Activated B cell treated with CpG ODN at 0.5 μM for 24 hours (primary cell): Measurements from ENCODE around the gene ZFHX2. TPM values are rescaled to one million over a fixed set of nuclear protein-coding genes. Genes with fewer than 3 reads are reported as not detected.
"Not testable (repeated sequence)": the region's sequence is repeated elsewhere in the genome, so short reads cannot be mapped to it uniquely, and the experiment has no call there.

ENCODE experiments used
- ATAC-seq: fragments of 200-7000 bp; cut with Tn5 transposase; one replicate; pipeline ENCODE4 v1.10.0; 2021; ENCODE audit warnings: low read depth, mild to moderate bottlenecking, moderate library complexity
- CTCF ChIA-PET: fragments of 350-600 bp; sonication (Branson Sonifier 250); formaldehyde crosslinking; loops from one replicate; lab custom pipeline; 2021; ENCODE audit warnings: antibody characterized with exemption; lab: Charles Lee
- POLR2A ChIA-PET: fragments of 350-600 bp; sonication (Branson Sonifier 250); formaldehyde crosslinking; loops from one replicate; lab custom pipeline; 2021; ENCODE audit warnings: antibody characterized with exemption; lab: Charles Lee
- DNase-seq: peaks from one replicate; pipeline ENCODE4 v3.0.0; 2022
- H3K27ac Mint-ChIP-seq: one replicate; pipeline ENCODE4 v1.8.0; 2020; ENCODE audit warnings: mixed read lengths
- H3K27me3 Mint-ChIP-seq: one replicate; pipeline ENCODE4 v1.8.0; 2021; ENCODE audit warnings: mixed read lengths
- H3K36me3 Mint-ChIP-seq: one replicate; pipeline ENCODE4 v1.8.0; 2021; ENCODE audit warnings: low read depth, mixed read lengths
- H3K4me1 Mint-ChIP-seq: one replicate; pipeline ENCODE4 v1.8.0; 2021; ENCODE audit warnings: mixed read lengths
- H3K4me3 Mint-ChIP-seq: one replicate; pipeline ENCODE4 v1.8.0; 2020; ENCODE audit warnings: mild to moderate bottlenecking, mixed read lengths
- H3K9me3 Mint-ChIP-seq: one replicate; pipeline ENCODE4 v1.8.0; 2020; ENCODE audit warnings: mixed read lengths
- intact Hi-C: fragments of 100-400 bp; cut with micrococcal nuclease; formaldehyde crosslinking; loops from one replicate; pipeline ENCODE4 v1.15.1; 2024
- total RNA-seq: library from RNA; stranded (reverse); gene quantifications from 2 replicates; pipeline ENCODE4 v1.2.3, GENCODE V29; 2022
- TF ChIP-seq, protein P1 (sequence below): fragments of 200-600 bp; IDR thresholded peaks from one replicate; pipeline ENCODE4 v1.8.0; 2022; ENCODE audit warnings: antibody characterized with exemption, mild to moderate bottlenecking

ZFHX2 gene
- total RNA-seq, 1 donor from 2014 or later, result 2.6 TPM

DNA sequence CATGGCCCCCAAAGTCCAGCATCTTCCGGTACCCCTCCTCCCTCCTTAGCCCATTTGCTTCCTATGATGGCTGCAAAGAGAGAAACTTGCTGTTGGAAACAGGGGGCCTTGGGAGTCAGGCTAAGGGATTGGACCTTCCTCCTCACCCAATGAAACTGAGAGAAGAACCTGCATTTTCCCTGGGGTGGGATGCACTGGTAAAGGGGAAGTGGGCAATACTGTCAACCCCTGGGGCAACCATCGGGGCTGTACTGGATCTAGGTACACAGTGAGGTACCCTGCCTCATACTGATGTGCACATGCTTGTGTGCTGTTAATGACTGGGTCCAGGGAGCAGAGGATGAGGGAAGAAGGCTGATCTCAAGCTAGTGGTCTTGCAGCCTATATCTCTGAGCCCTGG, 38.0 kb upstream of the ZFHX2 start:
- Mint-ChIP-seq H3K27me3 (peaks cover 18% of the 10 kb centered on the region), H3K9me3 (no peaks in the 10 kb centered on the region), H3K4me1 (peaks cover 5% of the 10 kb centered on the region), H3K4me3 (no peak overlapping the region), H3K27ac (no peak overlapping the region), H3K36me3 (no peaks in the 10 kb centered on the region)
- ChIA-PET CTCF (interaction anchor here (0.9 to 1.7 kb wide), 8 partner anchors 9 to 495 kb away, joined by 3 to 19 read pairs (median 4); partner anchors contain the start of genes ACIN1, AP1G2 and C14orf119), POLR2A (no interaction called here)
- DNase-seq, result no peak
- no peak for ATAC-seq
- TF ChIP-seq, protein P1, sequence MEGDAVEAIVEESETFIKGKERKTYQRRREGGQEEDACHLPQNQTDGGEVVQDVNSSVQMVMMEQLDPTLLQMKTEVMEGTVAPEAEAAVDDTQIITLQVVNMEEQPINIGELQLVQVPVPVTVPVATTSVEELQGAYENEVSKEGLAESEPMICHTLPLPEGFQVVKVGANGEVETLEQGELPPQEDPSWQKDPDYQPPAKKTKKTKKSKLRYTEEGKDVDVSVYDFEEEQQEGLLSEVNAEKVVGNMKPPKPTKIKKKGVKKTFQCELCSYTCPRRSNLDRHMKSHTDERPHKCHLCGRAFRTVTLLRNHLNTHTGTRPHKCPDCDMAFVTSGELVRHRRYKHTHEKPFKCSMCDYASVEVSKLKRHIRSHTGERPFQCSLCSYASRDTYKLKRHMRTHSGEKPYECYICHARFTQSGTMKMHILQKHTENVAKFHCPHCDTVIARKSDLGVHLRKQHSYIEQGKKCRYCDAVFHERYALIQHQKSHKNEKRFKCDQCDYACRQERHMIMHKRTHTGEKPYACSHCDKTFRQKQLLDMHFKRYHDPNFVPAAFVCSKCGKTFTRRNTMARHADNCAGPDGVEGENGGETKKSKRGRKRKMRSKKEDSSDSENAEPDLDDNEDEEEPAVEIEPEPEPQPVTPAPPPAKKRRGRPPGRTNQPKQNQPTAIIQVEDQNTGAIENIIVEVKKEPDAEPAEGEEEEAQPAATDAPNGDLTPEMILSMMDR, result no peak
- intact Hi-C loops, result loop anchor here (1.0 to 5.0 kb wide), 3 partner anchors 323 to 365 kb away; no protein-coding TSS in a partner anchor

DNA sequence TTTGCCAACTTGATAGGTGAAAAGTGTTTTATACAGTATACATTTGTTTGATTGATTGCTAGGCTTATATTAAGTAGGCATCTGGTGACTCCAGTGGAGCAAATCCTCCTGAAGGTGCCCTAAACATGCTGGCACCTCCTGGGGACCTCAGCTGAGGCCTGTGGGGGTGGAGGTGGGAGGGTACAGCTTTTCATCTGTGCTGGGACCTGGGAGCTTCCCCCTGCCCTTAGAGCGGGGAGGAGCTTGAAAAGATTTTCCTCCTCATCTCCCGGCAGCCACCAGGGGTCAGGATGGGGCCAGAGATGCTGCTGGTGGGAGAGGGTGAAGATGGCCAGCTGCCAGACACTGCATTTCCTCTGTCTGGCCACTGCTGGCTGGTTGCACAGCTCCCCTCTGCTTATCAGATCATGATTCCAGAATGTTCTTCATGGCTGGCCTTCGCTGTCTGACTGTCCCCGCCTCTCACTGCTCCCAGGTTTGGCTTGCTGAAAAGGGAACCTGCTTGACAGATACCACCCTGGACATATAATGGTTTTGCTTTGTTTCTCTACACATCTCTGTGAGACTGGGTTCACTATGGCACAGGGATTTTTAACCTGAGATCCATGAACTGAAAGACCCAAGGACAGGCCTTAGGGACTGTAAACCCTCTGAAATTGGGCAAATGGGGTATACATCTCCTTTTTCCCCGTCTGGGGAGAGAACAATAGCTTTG, 37.5 kb upstream of the ZFHX2 start:
- no peak overlapping the region for H3K4me3 Mint-ChIP-seq

DNA sequence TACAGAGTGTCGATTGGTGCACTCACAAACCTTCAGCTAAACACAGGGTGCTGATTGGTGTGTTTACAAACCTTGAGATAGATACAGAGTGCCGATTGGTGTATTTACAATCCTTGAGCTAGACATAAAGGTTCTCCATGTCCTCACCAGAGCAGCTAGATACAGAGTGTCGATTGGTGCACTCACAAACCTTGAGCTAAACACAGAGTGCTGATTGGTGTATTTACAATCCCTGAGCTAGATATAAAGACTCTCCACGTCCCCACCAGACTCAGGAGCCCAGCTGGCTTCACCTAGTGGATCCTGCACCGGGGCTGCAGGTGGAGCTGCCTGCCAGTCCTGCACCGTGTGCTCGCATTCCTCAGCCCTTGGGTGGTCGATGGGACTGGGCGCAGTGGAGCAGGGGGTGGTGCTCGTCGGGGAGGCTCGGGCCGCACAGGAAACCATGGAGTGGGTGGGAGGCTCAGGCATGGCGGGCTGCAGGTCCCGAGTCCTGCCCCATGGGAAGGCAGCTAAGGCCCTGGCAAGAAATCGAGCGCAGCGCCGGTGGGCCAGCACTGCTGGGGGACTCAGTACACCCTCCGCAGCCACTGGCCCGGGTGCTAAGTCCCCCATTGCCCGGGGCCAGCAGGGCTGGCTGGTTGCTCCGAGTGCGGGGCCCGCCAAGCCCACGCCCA, 33.1 kb upstream of the ZFHX2 start:
- intact Hi-C loops, result loop anchor here (5.0 kb wide), 1 partner anchor 328 kb away; no protein-coding TSS in a partner anchor
- H3K27ac Mint-ChIP-seq, H3K4me3 Mint-ChIP-seq, DNase-seq, H3K9me3 Mint-ChIP-seq, POLR2A ChIA-PET, ATAC-seq, H3K36me3 Mint-ChIP-seq, CTCF ChIA-PET, H3K4me1 Mint-ChIP-seq: not testable (repeated sequence)
- peaks cover 28% of the 10 kb centered on the region for H3K27me3 Mint-ChIP-seq

More for the DNA sequence above, 37.5 kb upstream of the ZFHX2 start:
- DNase-seq (peak; percentile 63), ATAC-seq (peak; percentile 99)
- H3K4me1 Mint-ChIP-seq, result peaks cover 5% of the 10 kb centered on the region
- intact Hi-C loops, result loop anchor here (1.0 to 5.0 kb wide), 3 partner anchors 323 to 365 kb away; no protein-coding TSS in a partner anchor
- peaks cover 18% of the 10 kb centered on the region for H3K27me3 Mint-ChIP-seq
- H3K9me3 Mint-ChIP-seq, result no peaks in the 10 kb centered on the region
- no peak overlapping the region for H3K27ac Mint-ChIP-seq
- ChIA-PET CTCF (interaction anchor here (0.9 to 1.7 kb wide), 11 partner anchors 9 to 494 kb away, joined by 3 to 19 read pairs (median 4); partner anchors contain the start of genes ACIN1, AP1G2 and C14orf119), POLR2A (interaction anchor here (0.8 to 1.1 kb wide), 2 partner anchors 119 to 364 kb away, joined by 3 to 4 read pairs; partner anchors contain the start of genes DHRS4 and NGDN)
- no peaks in the 10 kb centered on the region for H3K36me3 Mint-ChIP-seq
- TF ChIP-seq, protein P1, result no peak

DNA sequence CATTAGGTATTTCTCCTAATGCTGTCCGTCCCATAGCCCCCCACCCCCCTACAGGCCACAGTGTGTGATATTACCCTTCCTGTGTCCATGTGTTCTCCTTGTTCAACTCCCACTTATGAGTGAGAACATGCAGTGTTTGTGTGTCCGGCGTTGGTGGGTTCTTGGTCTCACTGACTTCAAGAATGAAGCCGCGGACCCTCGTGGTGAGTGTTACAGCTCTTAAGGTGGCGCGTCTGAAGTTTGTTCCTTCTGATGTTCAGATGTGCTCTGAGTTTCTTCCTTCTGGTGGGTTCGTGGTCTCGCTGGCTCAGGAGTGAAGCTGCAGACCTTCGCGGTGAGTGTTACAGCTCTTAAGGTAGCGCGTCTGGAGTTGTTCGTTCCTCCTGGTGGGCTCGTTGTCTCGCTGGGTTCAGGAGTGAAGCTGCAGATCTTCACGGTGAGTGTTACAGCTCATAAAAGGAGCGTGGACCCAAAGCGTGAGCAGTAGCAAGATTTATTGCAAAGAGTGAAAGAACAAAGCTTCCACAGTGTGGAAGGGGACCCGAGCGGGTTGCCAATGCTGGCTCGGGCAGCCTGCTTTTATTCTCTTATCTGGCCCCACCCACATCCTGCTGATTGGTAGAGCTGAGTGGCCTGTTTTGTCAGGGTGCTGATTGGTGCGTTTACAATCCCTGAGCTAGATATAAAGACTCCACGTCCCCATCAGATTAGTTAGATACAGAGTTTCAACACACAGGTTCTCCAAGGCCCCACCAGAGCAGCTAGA, 32.4 kb upstream of the ZFHX2 start:
- H3K36me3 Mint-ChIP-seq, H3K9me3 Mint-ChIP-seq, H3K4me3 Mint-ChIP-seq, POLR2A ChIA-PET, DNase-seq, H3K4me1 Mint-ChIP-seq, H3K27ac Mint-ChIP-seq, intact Hi-C loops, CTCF ChIA-PET, ATAC-seq: not testable (repeated sequence)
- peaks cover 32% of the 10 kb centered on the region for H3K27me3 Mint-ChIP-seq

DNA sequence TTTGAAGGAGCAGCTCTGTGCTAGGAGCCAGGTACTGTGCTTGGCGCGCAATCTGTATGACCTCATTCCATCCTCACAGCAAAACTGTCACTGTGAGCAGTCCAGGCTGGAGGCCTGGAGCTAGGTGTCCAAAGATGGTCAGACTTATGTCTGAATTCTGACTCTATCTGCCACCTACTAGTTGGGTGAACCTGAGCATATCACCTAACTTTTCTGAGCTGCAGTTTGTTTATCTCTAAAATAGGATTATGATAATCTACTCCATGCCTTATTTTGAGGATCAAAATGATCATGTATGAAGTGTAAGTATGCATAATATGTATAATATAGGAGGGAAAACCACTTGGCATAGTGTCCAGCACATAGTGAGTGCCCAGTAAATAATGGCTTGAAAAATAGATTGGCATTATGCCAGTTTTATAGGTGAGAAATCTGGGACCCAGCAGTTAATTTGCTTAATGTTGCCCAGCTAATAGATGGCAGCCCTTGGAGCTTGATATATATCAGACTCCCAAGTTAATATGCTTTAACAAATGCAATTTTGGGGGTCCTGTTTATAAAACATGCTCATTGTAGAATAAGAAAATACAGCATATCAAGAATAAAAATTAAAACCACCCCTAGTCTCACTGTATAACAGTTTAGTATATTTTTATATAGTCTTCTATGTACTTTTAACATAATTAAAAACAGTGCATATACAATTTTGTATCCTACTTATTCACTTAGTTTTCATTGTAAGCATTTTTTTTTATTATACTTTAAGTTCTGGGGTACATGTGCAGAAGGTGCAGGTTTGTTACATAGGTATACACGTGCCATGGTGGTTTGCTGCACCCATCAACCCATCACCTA, 31.6 kb upstream of the ZFHX2 start:
- Mint-ChIP-seq H3K4me3 (no peak overlapping the region), H3K9me3 (no peaks in the 10 kb centered on the region), H3K36me3 (no peaks in the 10 kb centered on the region), H3K4me1 (peaks cover 6% of the 10 kb centered on the region), H3K27ac (no peak overlapping the region), H3K27me3 (peaks cover 34% of the 10 kb centered on the region)
- DNase-seq (no peak), ATAC-seq (no peak)
- POLR2A ChIA-PET, result no interaction called here
- intact Hi-C loops, result no loop called here
- CTCF ChIA-PET, result no interaction called here
- TF ChIP-seq, protein P1, result no peak
